Measurements from ENCODE around the gene BAX.
"Not testable (repeated sequence)": the region's sequence is repeated elsewhere in the genome, so short reads cannot be mapped to it uniquely, and the experiment has no call there.

Gene BAX

DNA sequence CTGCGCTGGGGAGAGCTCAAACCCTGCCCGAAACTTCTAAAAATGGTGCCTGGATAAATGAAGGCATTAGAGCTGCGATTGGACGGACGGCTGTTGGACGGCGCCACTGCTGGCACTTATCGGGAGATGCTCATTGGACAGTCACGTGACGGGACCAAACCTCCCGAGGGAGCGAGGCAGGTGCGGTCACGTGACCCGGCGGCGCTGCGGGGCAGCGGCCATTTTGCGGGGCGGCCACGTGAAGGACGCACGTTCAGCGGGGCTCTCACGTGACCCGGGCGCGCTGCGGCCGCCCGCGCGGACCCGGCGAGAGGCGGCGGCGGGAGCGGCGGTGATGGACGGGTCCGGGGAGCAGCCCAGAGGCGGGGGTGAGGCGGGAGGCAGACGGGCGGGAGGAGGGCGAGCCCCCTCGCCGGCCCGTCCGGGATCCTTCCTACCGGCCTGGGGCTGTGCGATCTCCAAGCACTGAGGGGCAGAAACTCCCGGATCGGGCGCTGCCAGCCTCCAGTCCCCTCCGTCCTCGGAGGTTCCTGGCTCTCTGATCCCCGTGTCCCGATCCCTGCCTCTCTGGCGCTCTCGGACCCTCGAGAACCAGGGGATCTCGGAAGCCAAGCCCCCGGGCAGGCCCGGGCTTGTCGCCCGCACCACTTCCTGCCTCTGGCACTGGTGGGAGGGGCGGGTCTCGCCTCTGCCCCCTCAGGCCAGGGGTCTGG, at the start of gene BAX:
BAX (plus strand) TSS at position 281 of the 713 bp plus-strand sequence; CDS start at position 335, 54 bp downstream.
- peak; percentile 79 for DNase-seq (ENCODE audit: low read depth)
- H3K4me3 ChIP-seq (ENCODE audit: low read depth, low read length) = peak within 1 kb of the TSS; percentile 88
- TF ChIP-seq, protein P1, sequence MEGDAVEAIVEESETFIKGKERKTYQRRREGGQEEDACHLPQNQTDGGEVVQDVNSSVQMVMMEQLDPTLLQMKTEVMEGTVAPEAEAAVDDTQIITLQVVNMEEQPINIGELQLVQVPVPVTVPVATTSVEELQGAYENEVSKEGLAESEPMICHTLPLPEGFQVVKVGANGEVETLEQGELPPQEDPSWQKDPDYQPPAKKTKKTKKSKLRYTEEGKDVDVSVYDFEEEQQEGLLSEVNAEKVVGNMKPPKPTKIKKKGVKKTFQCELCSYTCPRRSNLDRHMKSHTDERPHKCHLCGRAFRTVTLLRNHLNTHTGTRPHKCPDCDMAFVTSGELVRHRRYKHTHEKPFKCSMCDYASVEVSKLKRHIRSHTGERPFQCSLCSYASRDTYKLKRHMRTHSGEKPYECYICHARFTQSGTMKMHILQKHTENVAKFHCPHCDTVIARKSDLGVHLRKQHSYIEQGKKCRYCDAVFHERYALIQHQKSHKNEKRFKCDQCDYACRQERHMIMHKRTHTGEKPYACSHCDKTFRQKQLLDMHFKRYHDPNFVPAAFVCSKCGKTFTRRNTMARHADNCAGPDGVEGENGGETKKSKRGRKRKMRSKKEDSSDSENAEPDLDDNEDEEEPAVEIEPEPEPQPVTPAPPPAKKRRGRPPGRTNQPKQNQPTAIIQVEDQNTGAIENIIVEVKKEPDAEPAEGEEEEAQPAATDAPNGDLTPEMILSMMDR (IDR thresholded peaks at IDR 0.05; ENCODE audit: control insufficient read depth, extremely low read depth, insufficient read depth) = no peak

DNA sequence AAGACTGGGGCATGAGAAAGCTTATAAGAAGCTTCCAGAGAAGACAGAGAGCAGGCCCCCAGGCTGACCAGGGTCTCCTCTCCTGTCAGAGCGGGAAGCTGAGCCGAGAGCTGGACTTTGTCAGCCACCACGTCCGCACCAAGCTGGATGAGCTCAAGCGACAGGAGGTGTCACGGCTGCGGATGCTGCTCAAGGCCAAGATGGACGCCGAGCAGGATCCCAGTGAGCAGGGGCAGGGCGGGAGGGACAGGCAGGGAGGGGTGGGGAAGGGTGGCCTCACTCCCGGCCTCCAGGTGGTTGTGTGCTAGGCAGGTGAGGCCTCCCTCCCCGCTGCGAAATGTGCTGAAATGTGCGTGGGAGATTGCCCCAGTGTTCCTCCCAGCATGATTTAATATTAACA, 49.0 kb upstream of the BAX start:
- TF ChIP-seq, protein P1 (IDR thresholded peaks at IDR 0.05; ENCODE audit: control insufficient read depth, extremely low read depth, insufficient read depth) = no peak
- no peak for DNase-seq (ENCODE audit: low read depth)
- no peak overlapping the region for H3K4me3 ChIP-seq (ENCODE audit: low read depth, low read length)

DNA sequence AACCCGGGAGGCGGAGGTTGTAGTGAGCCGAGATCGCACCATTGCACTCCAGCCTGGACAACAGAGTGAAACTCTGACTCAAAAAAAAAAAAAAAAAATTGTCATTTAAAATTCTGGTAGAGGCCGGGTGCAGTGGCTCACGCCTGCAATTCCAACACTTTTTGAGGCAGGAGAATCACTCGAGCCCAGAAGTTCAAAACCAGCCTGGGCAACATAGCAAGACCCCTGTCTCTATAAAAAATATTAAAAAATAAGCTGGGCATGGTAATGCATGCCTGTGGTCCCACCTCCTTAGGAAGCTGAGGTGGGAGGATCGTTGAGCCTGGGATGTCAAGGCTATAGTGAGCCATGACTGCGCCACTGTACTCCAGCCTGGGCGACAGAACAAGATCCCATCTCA, 48.4 kb upstream of the BAX start:
- no peak for DNase-seq (ENCODE audit: low read depth)
- TF ChIP-seq, protein P1 (IDR thresholded peaks at IDR 0.05; ENCODE audit: control insufficient read depth, extremely low read depth, insufficient read depth) = no peak
- H3K4me3 ChIP-seq (ENCODE audit: low read depth, low read length) = no peak overlapping the region

DNA sequence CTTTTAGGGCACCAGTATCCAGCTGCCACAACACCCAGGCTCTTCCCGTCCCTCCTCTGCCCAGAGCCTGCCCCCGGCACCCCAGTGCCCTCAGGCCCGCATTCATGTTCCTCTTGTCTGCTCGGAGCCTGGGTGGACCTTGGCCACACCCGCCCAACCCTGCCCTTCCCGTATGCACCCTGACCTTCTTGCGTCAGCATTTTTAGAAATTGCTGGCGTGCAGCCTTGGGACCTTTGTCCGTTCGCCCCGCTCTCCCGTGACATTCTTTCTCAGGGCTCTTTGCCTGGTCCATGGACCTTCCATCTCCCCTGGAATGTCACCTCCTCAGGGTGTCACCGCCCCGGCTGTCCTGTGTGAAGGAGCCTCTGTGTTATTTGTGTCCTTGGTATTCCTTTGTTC, 47.0 kb upstream of the BAX start:
- no peak overlapping the region for H3K4me3 ChIP-seq (ENCODE audit: low read depth, low read length)
- no peak for DNase-seq (ENCODE audit: low read depth)
- TF ChIP-seq, protein P1 (IDR thresholded peaks at IDR 0.05; ENCODE audit: control insufficient read depth, extremely low read depth, insufficient read depth) = no peak

DNA sequence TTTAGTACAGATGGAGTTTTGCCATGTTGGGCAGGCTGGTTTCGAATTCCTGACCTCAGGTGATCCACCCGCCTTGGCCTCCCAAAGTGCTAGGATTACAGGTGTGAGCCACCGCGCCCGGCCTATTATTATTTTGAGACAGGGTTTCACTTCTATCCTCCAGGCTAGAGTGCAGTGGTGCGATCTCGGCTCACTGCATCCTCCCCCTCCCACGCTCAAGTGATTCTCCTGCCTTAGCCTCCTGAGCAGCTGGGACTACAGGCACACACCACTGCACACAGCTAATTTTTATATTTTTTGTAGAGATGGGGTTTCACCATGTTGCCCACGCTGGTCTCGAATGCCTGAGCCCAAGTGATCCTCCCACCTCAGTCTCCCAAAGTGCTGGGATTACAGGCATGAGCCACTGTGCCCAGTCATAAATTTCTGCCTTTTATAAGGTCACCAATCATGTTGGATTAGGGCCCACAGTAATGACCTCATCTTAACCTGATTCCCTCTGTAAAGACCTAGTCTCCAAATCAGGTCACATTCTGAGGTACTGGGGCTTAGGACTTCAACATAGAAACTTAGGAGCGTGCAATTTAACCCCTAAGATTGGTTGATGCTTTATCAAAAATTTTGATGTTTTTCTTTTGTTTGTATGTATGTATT, 45.1 kb upstream of the BAX start:
- DNase-seq (ENCODE audit: low read depth); H3K4me3 ChIP-seq (ENCODE audit: low read depth, low read length): not testable (repeated sequence)

DNA sequence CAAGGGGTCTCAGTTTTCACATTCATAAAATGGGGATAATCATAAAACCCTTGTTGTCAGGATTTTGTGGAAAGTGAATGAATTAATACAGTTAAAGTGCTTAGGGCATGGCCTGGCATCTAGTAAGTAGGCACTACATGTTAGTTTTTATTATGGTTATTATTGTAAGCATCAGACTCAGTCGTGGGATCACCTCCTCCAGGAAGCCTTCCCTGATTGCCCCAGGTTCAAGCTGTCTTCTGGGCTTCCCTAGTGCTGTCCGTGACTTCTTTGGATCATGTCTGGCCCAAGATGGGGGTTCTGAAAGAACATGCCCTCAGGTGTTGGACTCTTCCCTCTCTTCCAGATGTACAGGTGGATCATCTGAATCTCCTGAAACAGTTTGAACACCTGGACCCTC, 43.9 kb upstream of the BAX start:
- no peak for DNase-seq (ENCODE audit: low read depth)
- H3K4me3 ChIP-seq (ENCODE audit: low read depth, low read length) = no peak overlapping the region
- TF ChIP-seq, protein P1 (IDR thresholded peaks at IDR 0.05; ENCODE audit: control insufficient read depth, extremely low read depth, insufficient read depth) = no peak

DNA sequence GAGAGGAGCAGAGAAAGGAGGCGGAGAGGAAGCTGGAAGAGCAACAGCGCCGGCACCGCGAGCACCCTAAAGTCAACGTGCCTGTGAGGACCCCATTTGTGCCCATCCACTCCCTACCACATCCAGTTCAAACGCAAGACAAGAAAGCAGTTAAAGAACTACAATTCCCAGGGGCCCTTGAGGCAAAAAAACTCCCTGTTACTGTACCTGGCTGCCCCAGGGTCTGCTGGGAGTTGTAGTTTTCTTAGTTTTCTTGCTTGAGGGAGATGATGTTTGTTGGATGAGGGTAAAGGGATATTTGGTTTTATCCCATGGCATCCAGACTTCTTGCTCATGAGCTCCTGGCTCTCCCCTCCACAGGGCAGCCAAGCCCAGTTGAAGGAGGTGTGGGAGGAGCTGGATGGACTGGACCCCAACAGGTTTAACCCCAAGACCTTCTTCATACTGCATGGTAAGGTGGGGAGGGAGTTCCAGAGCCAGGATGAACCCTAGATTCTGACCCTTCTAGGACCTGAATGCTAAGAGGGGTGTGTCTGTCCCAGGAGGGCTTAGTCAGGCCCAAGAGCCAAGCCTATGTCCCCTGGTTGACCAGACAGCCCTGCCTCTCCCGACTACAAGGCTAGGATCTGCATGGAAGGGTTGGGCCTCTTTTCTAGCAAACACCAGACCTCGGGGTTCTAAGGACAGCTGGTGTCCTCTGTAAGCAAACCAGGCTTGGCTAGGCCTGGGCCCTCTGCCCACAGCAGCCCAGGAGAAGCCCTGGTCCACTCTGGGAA, 41.4 kb upstream of the BAX start:
- no peak overlapping the region for H3K4me3 ChIP-seq (ENCODE audit: low read depth, low read length)
- no peak for DNase-seq (ENCODE audit: low read depth)
- TF ChIP-seq, protein P1 (IDR thresholded peaks at IDR 0.05; ENCODE audit: control insufficient read depth, extremely low read depth, insufficient read depth) = no peak
